ENCODE measurements around the gene ZNF581.

Gene ZNF581

DNA sequence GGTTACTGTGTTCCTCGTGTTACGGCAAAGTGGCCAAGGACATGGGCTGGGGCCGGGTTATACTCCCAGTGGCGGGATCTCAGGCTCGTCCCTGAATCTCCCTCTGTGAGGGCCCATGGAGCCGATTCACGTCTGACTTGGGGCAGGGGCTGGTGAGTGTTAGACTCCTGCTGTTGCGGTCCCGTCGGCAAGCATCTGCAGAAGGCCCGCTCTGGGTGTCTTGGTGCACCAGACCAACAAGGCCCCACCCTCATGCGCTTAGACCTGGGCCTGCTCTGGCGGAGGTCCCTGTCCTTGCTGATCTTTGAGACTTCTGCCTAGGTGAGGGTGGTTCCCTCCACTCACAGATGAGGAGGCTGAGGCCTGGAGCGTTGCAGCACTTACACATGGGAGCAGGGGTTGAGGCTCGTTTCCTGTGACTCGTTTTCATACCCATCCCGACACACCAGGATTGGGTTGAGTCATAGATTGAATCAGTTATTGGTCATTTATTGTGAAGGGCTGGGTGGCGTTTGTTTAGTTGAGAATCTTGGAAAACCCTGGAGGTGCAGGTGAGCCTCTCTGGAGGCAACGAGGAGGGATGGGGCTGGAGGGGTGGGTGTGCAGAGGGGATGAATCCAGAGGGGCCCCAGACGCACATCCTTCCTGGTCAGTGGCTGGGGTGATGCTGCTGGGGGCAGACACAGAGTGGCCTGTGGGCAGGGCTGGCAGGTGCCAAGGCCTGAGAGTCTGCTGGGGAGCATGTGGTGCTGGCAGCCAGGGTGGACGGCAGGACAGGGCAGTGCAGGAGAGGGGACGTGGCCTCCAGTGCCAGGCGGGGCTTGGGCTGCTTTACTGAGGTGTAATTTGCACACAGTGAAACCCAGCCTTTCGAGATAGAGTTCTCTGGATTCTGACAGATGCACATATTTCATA lies 36.2 kb downstream of the ZNF581 start:
- no peak overlapping the region for H3K4me3 ChIP-seq (replicated peaks; ENCODE audit: insufficient read depth, low read length)
- H3K27ac ChIP-seq (replicated peaks): no peak overlapping the region
- no peak for DNase-seq (ENCODE audit: low read depth in 1 of 2, low spot score in 1 of 2)
- TF ChIP-seq, protein P1, sequence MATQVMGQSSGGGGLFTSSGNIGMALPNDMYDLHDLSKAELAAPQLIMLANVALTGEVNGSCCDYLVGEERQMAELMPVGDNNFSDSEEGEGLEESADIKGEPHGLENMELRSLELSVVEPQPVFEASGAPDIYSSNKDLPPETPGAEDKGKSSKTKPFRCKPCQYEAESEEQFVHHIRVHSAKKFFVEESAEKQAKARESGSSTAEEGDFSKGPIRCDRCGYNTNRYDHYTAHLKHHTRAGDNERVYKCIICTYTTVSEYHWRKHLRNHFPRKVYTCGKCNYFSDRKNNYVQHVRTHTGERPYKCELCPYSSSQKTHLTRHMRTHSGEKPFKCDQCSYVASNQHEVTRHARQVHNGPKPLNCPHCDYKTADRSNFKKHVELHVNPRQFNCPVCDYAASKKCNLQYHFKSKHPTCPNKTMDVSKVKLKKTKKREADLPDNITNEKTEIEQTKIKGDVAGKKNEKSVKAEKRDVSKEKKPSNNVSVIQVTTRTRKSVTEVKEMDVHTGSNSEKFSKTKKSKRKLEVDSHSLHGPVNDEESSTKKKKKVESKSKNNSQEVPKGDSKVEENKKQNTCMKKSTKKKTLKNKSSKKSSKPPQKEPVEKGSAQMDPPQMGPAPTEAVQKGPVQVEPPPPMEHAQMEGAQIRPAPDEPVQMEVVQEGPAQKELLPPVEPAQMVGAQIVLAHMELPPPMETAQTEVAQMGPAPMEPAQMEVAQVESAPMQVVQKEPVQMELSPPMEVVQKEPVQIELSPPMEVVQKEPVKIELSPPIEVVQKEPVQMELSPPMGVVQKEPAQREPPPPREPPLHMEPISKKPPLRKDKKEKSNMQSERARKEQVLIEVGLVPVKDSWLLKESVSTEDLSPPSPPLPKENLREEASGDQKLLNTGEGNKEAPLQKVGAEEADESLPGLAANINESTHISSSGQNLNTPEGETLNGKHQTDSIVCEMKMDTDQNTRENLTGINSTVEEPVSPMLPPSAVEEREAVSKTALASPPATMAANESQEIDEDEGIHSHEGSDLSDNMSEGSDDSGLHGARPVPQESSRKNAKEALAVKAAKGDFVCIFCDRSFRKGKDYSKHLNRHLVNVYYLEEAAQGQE (IDR thresholded peaks at IDR 0.05; ENCODE audit: insufficient replicate concordance, low read depth): no peak
- TF ChIP-seq, protein P2, sequence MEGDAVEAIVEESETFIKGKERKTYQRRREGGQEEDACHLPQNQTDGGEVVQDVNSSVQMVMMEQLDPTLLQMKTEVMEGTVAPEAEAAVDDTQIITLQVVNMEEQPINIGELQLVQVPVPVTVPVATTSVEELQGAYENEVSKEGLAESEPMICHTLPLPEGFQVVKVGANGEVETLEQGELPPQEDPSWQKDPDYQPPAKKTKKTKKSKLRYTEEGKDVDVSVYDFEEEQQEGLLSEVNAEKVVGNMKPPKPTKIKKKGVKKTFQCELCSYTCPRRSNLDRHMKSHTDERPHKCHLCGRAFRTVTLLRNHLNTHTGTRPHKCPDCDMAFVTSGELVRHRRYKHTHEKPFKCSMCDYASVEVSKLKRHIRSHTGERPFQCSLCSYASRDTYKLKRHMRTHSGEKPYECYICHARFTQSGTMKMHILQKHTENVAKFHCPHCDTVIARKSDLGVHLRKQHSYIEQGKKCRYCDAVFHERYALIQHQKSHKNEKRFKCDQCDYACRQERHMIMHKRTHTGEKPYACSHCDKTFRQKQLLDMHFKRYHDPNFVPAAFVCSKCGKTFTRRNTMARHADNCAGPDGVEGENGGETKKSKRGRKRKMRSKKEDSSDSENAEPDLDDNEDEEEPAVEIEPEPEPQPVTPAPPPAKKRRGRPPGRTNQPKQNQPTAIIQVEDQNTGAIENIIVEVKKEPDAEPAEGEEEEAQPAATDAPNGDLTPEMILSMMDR (IDR thresholded peaks at IDR 0.05; ENCODE audit: insufficient read depth, low read length): no peak
- TF ChIP-seq POLR2AphosphoS5 (IDR thresholded peaks at IDR 0.05; ENCODE audit: low read depth) (no peak), SPI1 (IDR thresholded peaks at IDR 0.05; ENCODE audit: borderline replicate concordance, low read depth) (no peak), GABPA (IDR thresholded peaks at IDR 0.05; ENCODE audit: low read depth) (no peak)
- H3K27me3 ChIP-seq (ENCODE audit: insufficient read depth, poor library complexity, severe bottlenecking): no peaks in the 10 kb centered on the region

DNA sequence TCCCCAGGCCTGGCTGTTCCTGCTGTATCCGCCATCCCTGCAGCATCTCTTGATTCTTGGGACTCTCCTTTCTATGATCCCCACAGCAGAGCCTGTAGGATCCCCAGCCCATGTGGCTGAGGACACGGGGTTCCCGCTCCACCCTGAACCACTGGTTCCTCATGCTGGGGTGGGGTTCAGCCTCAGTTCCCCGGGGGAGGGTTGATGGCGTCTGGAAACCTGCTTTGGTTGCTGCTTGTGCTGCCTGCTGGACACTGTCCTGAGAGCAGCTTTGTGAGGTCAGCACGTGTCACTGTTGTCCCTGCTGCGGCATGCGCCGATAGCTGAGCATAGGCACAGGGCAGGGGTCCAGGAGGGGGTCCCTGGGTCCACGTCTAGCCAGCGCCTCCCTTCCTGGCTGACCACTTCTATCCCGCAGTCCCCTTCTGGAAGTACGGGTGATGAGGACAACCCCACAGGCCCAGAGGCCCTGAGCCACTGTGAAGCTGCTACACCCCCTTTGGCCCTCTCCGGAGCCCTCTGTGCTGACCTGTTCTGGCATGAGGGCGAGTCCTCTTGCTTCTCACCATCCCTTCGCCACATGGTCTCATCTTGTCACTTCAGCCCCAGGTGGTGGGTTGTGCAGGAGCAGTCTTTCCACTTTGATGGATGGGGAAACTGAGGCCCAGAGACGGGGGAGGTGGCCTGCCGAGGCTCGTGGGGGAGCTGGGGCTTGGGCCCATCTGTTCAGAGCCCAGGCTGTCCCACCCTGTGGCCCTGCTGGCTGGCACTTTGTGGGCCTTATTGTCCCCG lies 37.1 kb downstream of the ZNF581 start:
- H3K27ac ChIP-seq (replicated peaks): no peak overlapping the region
- no peak for TF ChIP-seq SPI1 (IDR thresholded peaks at IDR 0.05; ENCODE audit: borderline replicate concordance, low read depth)
- DNase-seq (ENCODE audit: low read depth in 1 of 2, low spot score in 1 of 2): no peak
- no peaks in the 10 kb centered on the region for H3K27me3 ChIP-seq (ENCODE audit: insufficient read depth, poor library complexity, severe bottlenecking)
- no peak overlapping the region for H3K4me3 ChIP-seq (replicated peaks; ENCODE audit: insufficient read depth, low read length)

DNA sequence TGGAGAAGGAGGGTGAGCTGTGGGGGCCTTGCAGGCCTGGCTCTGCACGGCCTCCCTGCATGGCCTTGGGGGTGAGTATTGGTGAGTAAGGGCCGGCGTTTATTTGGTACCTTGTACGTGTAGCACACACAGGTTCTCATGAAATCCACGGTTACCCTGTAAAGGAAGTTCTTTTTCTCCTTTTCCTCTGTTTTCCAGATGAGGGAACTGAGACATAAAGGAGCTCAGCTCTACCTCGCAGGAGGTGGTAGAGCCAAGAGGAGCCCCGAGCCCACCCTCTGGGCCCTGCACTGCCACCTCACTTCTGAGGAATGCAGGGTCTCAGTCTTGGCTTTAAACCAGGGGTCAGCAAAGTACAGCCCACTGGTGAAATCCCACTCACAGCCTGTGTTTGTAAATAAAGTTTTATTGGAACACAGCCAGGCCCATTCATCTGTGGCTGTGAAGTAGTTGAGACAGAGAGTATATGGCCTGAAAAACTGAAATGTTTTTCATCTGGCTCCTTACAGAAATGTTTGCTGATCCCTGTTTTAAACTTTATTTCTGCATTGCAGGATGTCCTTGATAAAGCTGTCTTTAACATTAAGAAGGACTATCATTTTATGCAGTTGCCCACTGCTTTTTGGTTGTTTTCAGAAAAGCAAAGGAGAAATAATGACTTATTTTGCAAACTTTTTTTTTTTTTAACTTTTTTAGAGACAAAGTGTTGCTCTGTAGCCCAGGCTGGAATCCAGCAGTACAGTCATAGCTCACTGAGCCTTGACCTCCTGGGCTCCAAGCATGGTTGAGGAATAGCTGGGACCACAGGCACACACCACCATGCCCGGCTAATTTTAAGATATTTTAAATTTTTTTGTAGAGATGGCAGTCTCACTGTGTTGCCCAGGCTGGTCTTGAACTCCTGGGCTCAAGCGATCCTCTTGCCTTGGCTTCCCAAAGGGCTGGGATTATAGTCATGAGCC lies 38.0 kb downstream of the ZNF581 start:
- Histone ChIP-seq H3K4me3 (replicated peaks; ENCODE audit: insufficient read depth, low read length) (no peak overlapping the region), H3K27ac (replicated peaks) (no peak overlapping the region), H3K27me3 (ENCODE audit: insufficient read depth, poor library complexity, severe bottlenecking) (no peaks in the 10 kb centered on the region)
- DNase-seq (ENCODE audit: low read depth in 1 of 2, low spot score in 1 of 2): no peak
- TF ChIP-seq GABPA (IDR thresholded peaks at IDR 0.05; ENCODE audit: low read depth) (no peak), POLR2AphosphoS5 (IDR thresholded peaks at IDR 0.05; ENCODE audit: low read depth) (no peak), SPI1 (IDR thresholded peaks at IDR 0.05; ENCODE audit: borderline replicate concordance, low read depth) (no peak)
- TF ChIP-seq, protein P2 (IDR thresholded peaks at IDR 0.05; ENCODE audit: insufficient read depth, low read length): no peak
- TF ChIP-seq, protein P1 (IDR thresholded peaks at IDR 0.05; ENCODE audit: insufficient replicate concordance, low read depth): no peak
